Endothelial cell of umbilical vein (primary cell): ENCODE measurements around the gene MSANTD3. TPM values are rescaled to one million over a fixed set of nuclear protein-coding genes. Genes with fewer than 3 reads are reported as not detected.

Experiments
- BruUV-seq: library from RNA; stranded (reverse); fragments of 400-500 nt; replicated peaks from 2 replicates; lab custom pipeline; 2021; lab: Mats Ljungman, UMichigan
- CTCF ChIA-PET: fragments of 300-600, 350-600 bp; sonication (Branson Sonifier 250); formaldehyde crosslinking; loops from one replicate; lab custom pipeline; 2021; ENCODE audit warnings: antibody characterized with exemption, inconsistent platforms; lab: Charles Lee
- POLR2A ChIA-PET: fragments of 300-600, 350-600 bp; sonication (Branson Sonifier 250); formaldehyde crosslinking; loops from one replicate; lab custom pipeline; 2021; ENCODE audit warnings: antibody characterized with exemption, inconsistent platforms; lab: Charles Lee
- DNase-seq: peaks from one replicate; pipeline ENCODE4 v3.0.0-alpha.2; 2011; ENCODE audit warnings: low read depth, low spot score
- FAIRE-seq: peaks from 2 replicates; lab custom pipeline; 2011; peaks lifted over from hg19 to GRCh38; lab: Jason Lieb, UNC
- H2AFZ ChIP-seq: 2 replicates; pipeline ENCODE4 v1.6.0; 2012; ENCODE audit warnings: low read depth, low read length, control low read depth, inconsistent platforms
- H3K27ac ChIP-seq: 2 replicates; pipeline ENCODE4 v1.5.1; 2011; ENCODE audit warnings: low read depth, mild to moderate bottlenecking, control low read depth, low read length, moderate library complexity; ENCODE audit not compliant: insufficient read depth
- H3K27me3 ChIP-seq, 2 experiments: 2 replicates each; pipeline versions ENCODE4 v1.6.0 to v1.6.1; 2011; ENCODE audit warnings: low read length in 2 of 2, mixed read lengths in 1 of 2; ENCODE audit not compliant: control insufficient read depth in 2 of 2, insufficient read depth in 2 of 2
- H3K36me3 ChIP-seq, 2 experiments: 2 replicates in 1 of 2; 3 replicates in 1 of 2; pipeline ENCODE4 v1.5.1; 2011; ENCODE audit warnings: low read length in 2 of 2, mild to moderate bottlenecking in 1 of 2, moderate library complexity in 1 of 2; ENCODE audit not compliant: control insufficient read depth in 2 of 2, insufficient read depth in 2 of 2; ENCODE audit errors: extremely low read depth in 1 of 2
- H3K4me1 ChIP-seq: 3 replicates; pipeline ENCODE4 v1.5.1; 2011; ENCODE audit warnings: mild to moderate bottlenecking, low read length; ENCODE audit not compliant: control insufficient read depth, insufficient read depth; ENCODE audit errors: extremely low read depth
- H3K4me2 ChIP-seq: 2 replicates; pipeline ENCODE4 v1.6.1; 2011; ENCODE audit warnings: low read length, control low read depth, mixed read lengths; ENCODE audit not compliant: insufficient read depth
- H3K4me3 ChIP-seq, 3 experiments: fragments of 200-600 bp in 1 of 3; sonication (generic), shearing (Covaris generic) in 1 of 3; replicated peaks in 1 of 3; 2 replicates each; pipeline ENCODE4 v1.5.1; 2011 to 2016; ENCODE audit warnings: control low read depth in 3 of 3, low read length in 3 of 3, mild to moderate bottlenecking in 2 of 3, inconsistent platforms in 1 of 3, low read depth in 1 of 3, moderate library complexity in 1 of 3; ENCODE audit not compliant: insufficient read depth in 1 of 3
- H3K79me2 ChIP-seq: 2 replicates; pipeline ENCODE4 v1.6.0; 2012; ENCODE audit warnings: low read length, inconsistent platforms; ENCODE audit not compliant: control insufficient read depth, insufficient read depth
- H3K9ac ChIP-seq: replicated peaks from 2 replicates; pipeline ENCODE3; 2011; ENCODE audit warnings: low read length, control low read depth; ENCODE audit not compliant: insufficient read depth; ENCODE audit errors: extremely low read depth
- H3K9me1 ChIP-seq: replicated peaks from 3 replicates; pipeline ENCODE4 v1.6.0; 2011; ENCODE audit warnings: mild to moderate bottlenecking, low read length; ENCODE audit not compliant: control insufficient read depth, insufficient read depth; ENCODE audit errors: extremely low read depth
- H3K9me3 ChIP-seq: replicated peaks from 2 replicates; pipeline ENCODE4 v1.5.1; 2012; ENCODE audit warnings: low read length, inconsistent platforms; ENCODE audit not compliant: control insufficient read depth, insufficient read depth
- H4K20me1 ChIP-seq: replicated peaks from 2 replicates; pipeline ENCODE3; 2011; ENCODE audit warnings: mild to moderate bottlenecking, low read length; ENCODE audit not compliant: control insufficient read depth, insufficient read depth; ENCODE audit errors: extremely low read depth
- EZH2 ChIP-seq: IDR thresholded peaks from 2 replicates; pipeline ENCODE4 v1.6.1; 2012; ENCODE audit warnings: borderline replicate concordance, low read depth, mild to moderate bottlenecking, moderate library complexity, low read length, inconsistent platforms; ENCODE audit not compliant: severe bottlenecking
- FOS ChIP-seq: IDR thresholded peaks from 2 replicates; pipeline ENCODE4 v1.6.1; 2011; ENCODE audit warnings: mild to moderate bottlenecking, low read length, moderate library complexity, borderline replicate concordance; ENCODE audit not compliant: insufficient read depth
- GATA2 ChIP-seq: IDR thresholded peaks from 2 replicates; pipeline ENCODE4 v1.7.0; 2011; ENCODE audit warnings: low read depth, mild to moderate bottlenecking, moderate library complexity, mixed read lengths, low read length; ENCODE audit not compliant: insufficient read length, insufficient read depth
- JUN ChIP-seq: IDR thresholded peaks from 2 replicates; pipeline ENCODE4 v1.6.1; 2011; ENCODE audit warnings: borderline replicate concordance, low read depth; ENCODE audit not compliant: insufficient read length, insufficient read depth
- MYC ChIP-seq: IDR thresholded peaks from one replicate; pipeline ENCODE4 v1.6.1; 2011; ENCODE audit warnings: mild to moderate bottlenecking, low read depth, low read length
- POLR2A ChIP-seq: IDR thresholded peaks from 2 replicates; pipeline ENCODE4 v1.6.1; 2012; ENCODE audit warnings: low read depth, mild to moderate bottlenecking, control low read depth, low read length
- POLR2AphosphoS5 ChIP-seq: IDR thresholded peaks from 2 replicates; pipeline ENCODE4 v1.6.1; 2012; ENCODE audit warnings: low read depth, mild to moderate bottlenecking, control low read depth, low read length, moderate library complexity; ENCODE audit not compliant: insufficient read depth
- dilution Hi-C: fragments of 300-500 bp; cut with MboI; formaldehyde crosslinking; loops from one replicate; pipeline ENCODE4 v1.15.0; 2019; ENCODE audit warnings: low sequenced_read_pairs; ENCODE audit not compliant: extremely low pct_ligation_motif_present
- intact Hi-C: fragments of 100-400 bp; cut with micrococcal nuclease; formaldehyde crosslinking; loops from one replicate; pipeline ENCODE4 v1.10.0; 2022
- polyA plus RNA-seq, 4 experiments: library from polyadenylated mRNA; depleted of rRNA in 3 of 4; stranded (reverse) in 3 of 4; unstranded in 1 of 4; fragments of >200 nt; gene quantifications; 2 replicates each; pipeline versions ENCODE4 v1.2.1 to v1.2.3, GENCODE V29; 2011 to 2012; ENCODE audit warnings: missing spikeins in 1 of 4
- total RNA-seq: library from RNA; stranded (reverse); gene quantifications from 2 replicates; pipeline ENCODE4 v1.2.3, GENCODE V29; 2021
- TF ChIP-seq, protein P1 (sequence below), 2 donors: IDR thresholded peaks; 1 replicate in 1 of 2; 2 replicates in 1 of 2; pipeline ENCODE4 v1.5.1; 2011; ENCODE audit warnings: low read length in 2 of 2, mild to moderate bottlenecking in 2 of 2, moderate library complexity in 2 of 2, control low read depth in 1 of 2, inconsistent platforms in 1 of 2, low read depth in 1 of 2; ENCODE audit not compliant: insufficient read depth in 1 of 2; ENCODE audit errors: extremely low read depth in 1 of 2
- TF ChIP-seq, protein P2 (sequence below): IDR thresholded peaks from 2 replicates; pipeline ENCODE4 v1.6.1; 2011; ENCODE audit not compliant: insufficient read depth, insufficient read length

MSANTD3 gene
- total and polyA plus RNA-seq, 2 donors (not counting 3 experiments of a cell fraction or from before 2014, with no cell fraction given): 31.3 to 88.5 TPM

DNA sequence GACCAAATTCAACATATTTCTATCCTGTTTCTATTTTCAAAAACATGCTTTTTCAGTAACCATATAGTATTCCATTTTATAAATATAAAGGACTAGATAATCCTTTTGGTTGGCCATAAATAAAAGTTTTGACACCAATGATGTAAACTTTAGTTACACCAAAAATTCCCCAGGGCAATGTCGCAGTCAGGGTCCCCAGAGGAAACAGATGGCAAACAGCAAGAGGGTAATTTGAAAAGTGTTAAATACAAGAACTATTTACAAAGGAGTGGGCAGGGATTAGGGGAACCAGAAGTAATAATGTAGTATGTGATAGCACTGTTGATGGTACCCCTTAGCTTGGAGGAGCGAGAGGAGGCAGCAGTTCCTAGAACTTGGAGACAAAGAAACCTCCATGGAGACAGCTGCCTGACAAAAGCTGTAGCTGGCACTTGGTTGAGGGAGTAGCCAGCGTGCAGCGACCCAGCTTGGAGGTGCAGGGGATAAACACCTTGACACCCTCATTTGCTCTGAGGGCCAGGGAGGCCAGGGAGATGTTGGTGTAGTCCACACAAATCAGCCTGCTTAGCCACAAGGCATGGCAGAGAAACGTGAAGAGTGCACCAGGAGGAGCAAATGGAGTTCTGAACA lies 18.3 kb upstream of the MSANTD3 start:
- Histone ChIP-seq H3K4me3 (no peak overlapping the region), H4K20me1 (no peaks in the 10 kb centered on the region), H3K9me1 (no peaks in the 10 kb centered on the region), H3K79me2 (no peaks in the 10 kb centered on the region), H3K9me3 (no peaks in the 10 kb centered on the region), H2AFZ (no peak overlapping the region), H3K4me1 (peaks cover 9% of the 10 kb centered on the region), H3K27me3 (peaks cover 3 to 6% of the 10 kb centered on the region in 2 experiments), H3K27ac (no peak overlapping the region), H3K36me3 (no peaks in the 10 kb centered on the region), H3K4me2 (no peak overlapping the region), H3K9ac (no peak overlapping the region)
- no peak for FAIRE-seq
- no peak for DNase-seq
- CTCF ChIA-PET: interaction anchor here (1.1 to 1.8 kb wide), 2 partner anchors 10 to 84 kb away, joined by 3 to 4 read pairs; no protein-coding TSS in a partner anchor
- intact Hi-C loops: no loop called here
- TF ChIP-seq GATA2: no peak
- no peak for TF ChIP-seq POLR2AphosphoS5
- no peak for TF ChIP-seq FOS
- no peak for TF ChIP-seq MYC
- TF ChIP-seq, protein P1, sequence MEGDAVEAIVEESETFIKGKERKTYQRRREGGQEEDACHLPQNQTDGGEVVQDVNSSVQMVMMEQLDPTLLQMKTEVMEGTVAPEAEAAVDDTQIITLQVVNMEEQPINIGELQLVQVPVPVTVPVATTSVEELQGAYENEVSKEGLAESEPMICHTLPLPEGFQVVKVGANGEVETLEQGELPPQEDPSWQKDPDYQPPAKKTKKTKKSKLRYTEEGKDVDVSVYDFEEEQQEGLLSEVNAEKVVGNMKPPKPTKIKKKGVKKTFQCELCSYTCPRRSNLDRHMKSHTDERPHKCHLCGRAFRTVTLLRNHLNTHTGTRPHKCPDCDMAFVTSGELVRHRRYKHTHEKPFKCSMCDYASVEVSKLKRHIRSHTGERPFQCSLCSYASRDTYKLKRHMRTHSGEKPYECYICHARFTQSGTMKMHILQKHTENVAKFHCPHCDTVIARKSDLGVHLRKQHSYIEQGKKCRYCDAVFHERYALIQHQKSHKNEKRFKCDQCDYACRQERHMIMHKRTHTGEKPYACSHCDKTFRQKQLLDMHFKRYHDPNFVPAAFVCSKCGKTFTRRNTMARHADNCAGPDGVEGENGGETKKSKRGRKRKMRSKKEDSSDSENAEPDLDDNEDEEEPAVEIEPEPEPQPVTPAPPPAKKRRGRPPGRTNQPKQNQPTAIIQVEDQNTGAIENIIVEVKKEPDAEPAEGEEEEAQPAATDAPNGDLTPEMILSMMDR (IDR thresholded peaks at IDR 0.05; ENCODE audit: extremely low read depth in 1 of 2, insufficient read depth in 1 of 2, low read depth in 1 of 2, low read length in 2 of 2): no peak
- no peak for TF ChIP-seq JUN
- TF ChIP-seq EZH2: no peak
- TF ChIP-seq, protein P2, sequence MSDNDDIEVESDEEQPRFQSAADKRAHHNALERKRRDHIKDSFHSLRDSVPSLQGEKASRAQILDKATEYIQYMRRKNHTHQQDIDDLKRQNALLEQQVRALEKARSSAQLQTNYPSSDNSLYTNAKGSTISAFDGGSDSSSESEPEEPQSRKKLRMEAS: no peak
- TF ChIP-seq POLR2A: no peak
- dilution Hi-C loops: no loop called here
- no TSS peak for BruUV-seq
- POLR2A ChIA-PET: no interaction called here
